Activated CD8-positive, alpha-beta memory T cell treated with anti-CD3 and anti-CD28 coated beads for 48 hours (primary cell): ENCODE measurements around the gene TRPM2.
"Not testable (repeated sequence)": the region's sequence is repeated elsewhere in the genome, so short reads cannot be mapped to it uniquely, and the experiment has no call there.

Source experiments
- DNase-seq, 3 experiments: peaks; one replicate each; pipeline ENCODE4 v3.0.0-alpha.2; 2020; ENCODE audit warnings: low read depth in 2 of 3, low spot score in 2 of 3

TRPM2 gene

GRCh38 chr21:44413566-44414290 is 60.3 kb downstream of the TRPM2 start:
- no peak for DNase-seq

DNA sequence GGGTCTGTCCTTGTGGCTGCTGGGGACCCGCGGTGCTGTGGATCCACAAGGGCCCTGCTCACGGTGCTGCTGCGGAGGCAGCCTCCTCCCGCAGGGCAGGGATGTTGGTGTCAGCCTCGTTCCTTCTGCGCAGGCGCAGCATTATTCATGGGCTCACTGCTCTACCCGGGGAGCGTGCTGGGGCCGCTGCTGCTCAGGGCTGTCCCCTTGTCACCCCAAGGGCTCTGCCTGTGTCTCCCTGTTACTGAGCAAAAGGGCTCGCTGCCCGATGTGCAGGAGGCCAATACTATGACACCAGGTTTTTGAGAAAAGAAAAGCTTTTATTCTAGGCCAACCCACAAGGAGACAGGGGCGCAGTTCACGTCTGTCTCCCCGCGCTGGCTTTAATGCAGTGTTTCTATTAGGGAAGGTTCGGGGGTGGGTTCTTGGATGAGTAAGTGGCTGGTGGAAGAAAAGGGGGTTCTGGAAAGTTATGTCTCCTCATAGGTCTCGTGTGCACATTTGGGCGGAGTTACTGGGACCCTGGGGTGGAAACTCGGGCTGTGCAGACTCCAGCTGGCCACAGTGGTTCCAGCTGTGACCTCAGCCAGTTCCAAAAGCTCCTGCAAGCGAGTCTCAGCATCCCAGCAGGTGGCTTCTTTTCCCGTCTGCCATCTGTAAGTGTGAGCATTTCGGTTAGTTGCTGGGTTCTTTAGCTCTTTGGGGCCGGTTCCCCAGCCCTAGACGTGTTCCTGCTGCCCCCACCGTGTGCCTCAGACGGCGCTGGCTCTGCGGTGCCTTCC is 61.1 kb downstream of the TRPM2 start:
- DNase-seq, result no peak

GRCh38 chr21:44415073-44416025 is 61.9 kb downstream of the TRPM2 start:
- no peak for DNase-seq

DNA sequence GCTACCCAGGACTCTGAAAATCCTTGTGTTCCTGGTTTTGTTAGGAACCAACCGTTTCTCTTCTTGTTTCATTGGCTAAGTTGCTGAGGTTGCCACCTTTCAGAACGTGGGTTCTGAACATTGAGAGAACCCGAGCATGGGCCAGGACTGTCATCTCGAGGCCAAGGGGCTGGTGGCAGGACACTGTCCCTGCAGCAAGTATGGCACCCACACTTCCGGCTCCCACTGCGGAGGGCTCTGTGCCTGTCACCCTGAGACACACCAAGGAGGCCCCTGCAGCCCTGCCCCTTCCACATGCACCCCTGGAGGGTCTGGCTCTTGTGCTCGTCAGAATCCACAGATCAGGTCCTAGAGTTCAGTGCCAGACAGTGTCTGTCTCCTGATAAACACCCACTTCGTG is 62.8 kb downstream of the TRPM2 start:
- no peak for DNase-seq

GRCh38 chr21:44417621-44418107 is 64.2 kb downstream of the TRPM2 start:
- DNase-seq, result not testable (repeated sequence)

GRCh38 chr21:44418108-44418875 is 64.9 kb downstream of the TRPM2 start:
- DNase-seq, result no peak

- no peak for DNase-seq
These were observed 65.4 kb downstream of the TRPM2 start for GRCh38 chr21:44418876-44419230.

DNA sequence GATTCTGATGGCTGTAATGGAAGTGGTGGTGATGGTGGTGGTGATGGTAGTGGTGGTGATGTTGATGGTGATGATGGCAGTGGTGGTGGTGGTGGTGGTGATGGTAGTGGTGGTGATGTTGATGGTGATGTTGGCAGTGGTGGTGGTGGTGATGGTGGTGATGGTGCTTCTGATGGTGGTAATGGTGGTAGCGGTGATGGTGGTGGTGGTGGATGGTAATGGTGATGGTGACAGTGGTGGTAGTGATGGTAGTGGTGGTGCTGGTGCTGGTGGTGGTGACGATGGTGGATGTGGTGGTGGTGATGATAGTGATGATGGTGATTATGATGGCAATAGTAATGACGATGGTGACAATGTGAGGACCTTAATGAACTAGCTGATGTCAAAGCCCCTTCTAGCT is 66.3 kb downstream of the TRPM2 start:
- no peak for DNase-seq

DNA sequence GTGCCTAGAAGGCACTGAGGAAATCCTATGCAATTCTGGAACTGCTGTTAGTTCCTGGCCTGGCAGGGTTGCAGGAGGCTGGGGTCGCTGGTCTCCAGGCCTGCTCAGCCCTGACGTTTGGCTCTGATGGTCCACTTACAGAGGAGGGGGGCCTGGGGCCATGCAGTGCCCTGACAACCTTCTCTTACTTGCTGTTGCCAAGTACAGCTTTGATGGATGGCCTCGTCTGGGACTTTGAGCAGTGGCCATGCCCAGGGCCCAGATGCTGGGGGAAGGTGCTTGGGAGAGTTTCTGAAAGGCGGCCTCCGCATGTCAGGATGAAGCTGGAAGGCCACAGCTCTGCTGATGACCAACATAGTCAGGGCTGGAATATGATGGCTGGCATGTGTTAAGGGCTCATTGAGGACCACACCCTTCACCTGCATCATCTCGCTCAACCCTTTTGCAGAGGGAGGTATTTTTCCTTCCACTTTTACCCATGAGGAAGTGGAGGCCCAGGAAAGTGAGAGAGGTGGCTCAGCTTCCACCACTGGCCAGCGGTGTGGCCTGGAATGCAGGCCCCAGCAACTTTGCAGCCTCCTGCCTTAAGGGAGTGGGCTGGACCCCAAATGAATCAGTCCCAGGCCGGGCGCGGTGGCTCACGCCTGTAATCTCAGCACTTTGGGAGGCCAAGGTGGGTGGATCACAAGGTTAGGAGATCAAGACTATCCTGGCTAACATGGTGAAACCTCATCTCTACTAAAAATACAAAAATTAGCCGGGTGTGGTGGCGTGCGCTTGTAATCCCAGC is 67.2 kb downstream of the TRPM2 start:
- no peak for DNase-seq

DNA sequence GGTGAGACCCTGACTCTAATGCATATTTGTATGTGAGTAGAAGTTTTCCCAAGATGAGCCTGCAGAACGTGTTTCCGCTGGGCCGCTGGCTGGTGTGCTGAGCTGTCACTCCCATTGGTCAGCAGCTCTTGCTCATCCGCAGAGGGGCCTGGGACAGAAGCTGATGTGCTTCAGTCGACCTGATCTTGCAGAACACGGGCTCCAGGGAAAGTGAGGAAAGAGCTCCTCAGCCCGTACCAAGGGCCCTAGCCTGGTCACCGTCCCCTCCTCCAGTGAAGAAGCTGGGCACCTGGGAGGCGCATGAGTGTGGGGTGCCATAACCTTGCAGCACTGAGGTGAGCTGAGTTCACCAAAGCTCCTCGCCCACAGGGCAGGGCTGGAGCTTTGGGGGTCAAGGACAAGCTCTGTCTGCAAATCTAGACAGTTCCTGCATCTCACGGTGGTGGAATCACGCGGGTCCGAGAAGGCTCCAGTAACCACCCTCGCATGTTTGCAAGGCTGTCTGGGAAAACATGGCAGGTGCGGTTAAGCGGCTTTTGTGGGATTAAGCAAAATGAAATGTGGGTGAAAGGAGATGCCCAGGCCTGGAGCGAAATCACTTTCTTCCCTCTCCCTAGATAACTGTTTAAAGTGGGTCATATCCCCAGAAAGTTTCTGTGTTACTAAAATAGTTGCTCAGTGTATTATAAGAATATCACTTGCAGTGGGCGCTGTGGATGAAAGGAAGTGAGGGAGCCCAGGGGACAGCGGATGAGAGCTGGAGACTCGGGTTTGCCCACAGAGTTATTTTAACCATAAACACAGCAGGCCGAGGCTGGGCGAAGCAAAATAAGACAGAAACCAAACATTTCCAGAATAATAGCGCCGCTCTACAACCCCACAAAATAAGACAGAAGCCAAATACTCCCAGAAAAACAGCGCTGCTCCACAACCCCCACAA is 68.8 kb downstream of the TRPM2 start:
- no peak for DNase-seq

DNA sequence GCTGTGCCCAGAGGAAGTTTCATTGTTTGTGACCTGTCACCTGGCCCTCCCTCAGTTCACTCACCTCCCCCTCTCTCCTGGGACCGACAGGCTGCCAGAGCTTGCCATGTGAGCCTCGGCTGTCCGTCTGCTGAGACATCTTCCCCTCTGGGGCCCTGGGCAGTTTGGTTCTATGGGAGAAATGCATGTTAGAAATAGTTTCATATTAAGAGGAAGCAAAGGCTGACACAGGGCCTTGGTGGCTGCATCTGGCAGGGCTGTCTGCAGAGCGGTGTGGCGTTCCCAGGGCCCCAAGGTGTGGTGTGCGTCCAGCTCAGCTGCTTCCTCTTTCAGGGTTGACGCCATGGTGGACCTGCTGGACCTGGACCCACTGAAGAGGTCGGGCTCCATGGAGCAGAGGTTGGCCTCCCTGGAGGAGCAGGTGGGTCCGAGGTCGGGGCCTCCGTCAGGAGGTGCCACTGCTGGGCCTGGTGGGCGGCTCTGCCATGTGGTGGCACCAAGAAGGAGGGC is 69.9 kb downstream of the TRPM2 start:
- no peak for DNase-seq

- no peak for DNase-seq
These were observed 70.7 kb downstream of the TRPM2 start for GRCh38 chr21:44423941-44424607.

DNA sequence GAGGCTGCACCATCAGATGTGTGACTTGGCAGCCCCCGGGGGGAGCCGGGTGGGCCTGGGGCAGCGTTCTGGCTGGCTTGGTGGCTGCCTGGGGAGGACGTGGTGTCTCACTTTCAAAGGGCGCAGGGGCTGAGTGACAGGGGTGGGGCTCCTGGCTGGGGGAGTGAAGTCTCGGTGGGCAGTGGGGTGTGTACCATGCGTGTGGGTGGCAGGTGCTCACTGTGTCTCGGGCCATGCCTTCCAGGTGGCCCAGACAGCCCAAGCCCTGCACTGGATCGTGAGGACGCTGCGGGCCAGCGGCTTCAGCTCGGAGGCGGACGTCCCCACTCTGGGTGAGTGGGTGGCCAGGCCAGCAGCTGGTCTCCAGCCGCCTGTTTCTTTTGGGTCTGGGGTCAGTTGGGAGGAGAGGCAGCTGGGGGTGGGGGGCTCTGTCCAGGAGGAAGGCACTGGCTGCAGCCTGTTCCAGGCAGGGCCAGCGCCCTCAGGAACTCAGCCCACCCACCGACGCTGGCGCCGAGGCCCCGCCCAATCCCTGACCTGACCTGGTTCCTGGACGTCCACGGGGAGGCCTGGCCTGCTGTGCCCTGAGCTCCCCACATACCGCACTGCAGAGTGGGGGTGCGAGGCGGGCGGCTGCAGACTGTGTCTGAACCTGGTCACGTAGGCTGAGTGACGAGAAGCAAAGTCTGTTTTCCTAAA is 71.3 kb downstream of the TRPM2 start:
- no peak for DNase-seq

GRCh38 chr21:44425307-44425894 is 72.0 kb downstream of the TRPM2 start:
- DNase-seq, result no peak

GRCh38 chr21:44425895-44426662 is 72.7 kb downstream of the TRPM2 start:
- no peak for DNase-seq

- DNase-seq, result no peak
These were observed 73.3 kb downstream of the TRPM2 start for GRCh38 chr21:44426663-44427191.
